NK-92 treated with Interleukin-12 subunit alpha and Interleukin-12 subunit beta, amount 100 ng/mL, for 24 hours (cell line): ENCODE results near the gene CBS.
"Not testable (repeated sequence)": the region's sequence is repeated elsewhere in the genome, so short reads cannot be mapped to it uniquely, and the experiment has no call there.

Experiments used
- DNase-seq: peaks from one replicate; lab custom pipeline; 2025; lab: John Stamatoyannopoulos, UW

CBS gene

GRCh38 chr21:43075170-43076022, at the start of gene CBS:
Gene CBS (minus strand): TSS chr21:43075835. CDS start chr21:43072193, 3,642 bp downstream.
- DNase-seq: not testable (repeated sequence)

GRCh38 chr21:43115956-43116355, 40.3 kb upstream of the CBS start:
- DNase-seq: not testable (repeated sequence)

- DNase-seq: not testable (repeated sequence)
Observed at GRCh38 chr21:43114483-43114882, 38.8 kb upstream of the CBS start.

- not testable (repeated sequence) for DNase-seq
Observed at GRCh38 chr21:43109006-43109405, 33.4 kb upstream of the CBS start.

GRCh38 chr21:43108177-43108576, 32.5 kb upstream of the CBS start:
- DNase-seq: not testable (repeated sequence)

- DNase-seq: not testable (repeated sequence)
Observed at GRCh38 chr21:43107794-43108137, 32.1 kb upstream of the CBS start.

GRCh38 chr21:43106965-43107793, 31.5 kb upstream of the CBS start, which contains the start of gene U2AF1:
Gene U2AF1 (minus strand): TSS chr21:43107570. CDS start chr21:43107494, 76 bp downstream.
- not testable (repeated sequence) for DNase-seq

- not testable (repeated sequence) for DNase-seq
Observed at GRCh38 chr21:43104642-43105041, 29.0 kb upstream of the CBS start.

GRCh38 chr21:43102281-43102680, 26.6 kb upstream of the CBS start:
- DNase-seq: not testable (repeated sequence)

GRCh38 chr21:43101676-43102075, 26.0 kb upstream of the CBS start:
- not testable (repeated sequence) for DNase-seq

- DNase-seq: not testable (repeated sequence)
Observed at GRCh38 chr21:43101000-43101399, 25.4 kb upstream of the CBS start.

- DNase-seq: not testable (repeated sequence)
Observed at GRCh38 chr21:43091979-43092614, 16.5 kb upstream of the CBS start.

- DNase-seq: not testable (repeated sequence)
Observed at GRCh38 chr21:43090947-43091346, 15.3 kb upstream of the CBS start.

- DNase-seq: not testable (repeated sequence)
Observed at GRCh38 chr21:43089463-43089862, 13.8 kb upstream of the CBS start.

- not testable (repeated sequence) for DNase-seq
Observed at GRCh38 chr21:43082587-43083300, 7.1 kb upstream of the CBS start.

- not testable (repeated sequence) for DNase-seq
Observed at GRCh38 chr21:43076643-43077042, 1.0 kb upstream of the CBS start.

- not testable (repeated sequence) for DNase-seq
Observed at GRCh38 chr21:43076023-43076637, 495 bp upstream of the CBS start.

GRCh38 chr21:43074401-43075169, 1.1 kb downstream of the CBS start:
- DNase-seq: not testable (repeated sequence)

- not testable (repeated sequence) for DNase-seq
Observed at GRCh38 chr21:43072742-43073141, 2.9 kb downstream of the CBS start.

GRCh38 chr21:43069682-43070081, 6.0 kb downstream of the CBS start:
- not testable (repeated sequence) for DNase-seq
